Erythroblast (primary cell): Measurements from ENCODE around the gene SAYSD1.

Source experiments
- GATA1 ChIP-seq: IDR thresholded peaks from 2 replicates; pipeline ENCODE4 v1.6.1; 2011; ENCODE audit warnings: low read depth, mild to moderate bottlenecking, control low read depth, low read length, moderate library complexity
- POLR2A ChIP-seq: IDR thresholded peaks from 2 replicates; pipeline ENCODE4 v1.6.1; 2011; ENCODE audit warnings: mild to moderate bottlenecking, low read length

DNA sequence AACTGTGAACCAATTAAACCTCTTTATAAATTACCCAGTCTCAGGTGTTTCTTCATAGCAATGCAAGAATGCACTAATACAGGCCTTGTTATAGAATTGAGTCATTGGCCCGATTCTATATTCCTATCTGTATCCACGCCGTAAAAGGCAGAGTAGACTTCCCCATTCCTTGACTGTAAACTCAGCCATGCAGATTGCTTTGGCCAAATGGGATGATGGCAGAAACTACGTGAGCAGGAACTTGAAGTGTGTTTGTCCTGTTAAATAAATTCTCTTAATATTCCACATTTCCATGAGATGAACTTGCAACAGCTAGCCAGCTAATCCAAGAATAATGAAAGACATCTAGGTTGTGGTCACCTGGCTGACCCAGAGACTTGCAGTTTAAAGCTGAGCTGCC lies 3.9 kb upstream of the SAYSD1 start:
- TF ChIP-seq POLR2A (no peak), GATA1 (no peak)
